Mesodermal cell (in vitro differentiated cells): Measurements from ENCODE around the gene C5.

Experiments used
- H3K27ac ChIP-seq: 2 replicates; pipeline ENCODE4 v1.7.0; 2013; ENCODE audit warnings: mild to moderate bottlenecking, low read depth, low read length, moderate library complexity; ENCODE audit not compliant: severe bottlenecking
- H3K36me3 ChIP-seq: 2 replicates; pipeline ENCODE4 v1.7.1; 2013; ENCODE audit warnings: mild to moderate bottlenecking, low read length, moderate library complexity; ENCODE audit not compliant: control insufficient read depth, insufficient read depth
- H3K4me1 ChIP-seq: one replicate; pipeline ENCODE4 v1.7.1; 2013; ENCODE audit warnings: mild to moderate bottlenecking, low read length; ENCODE audit not compliant: insufficient read depth, control insufficient read depth, poor library complexity, severe bottlenecking
- H3K4me3 ChIP-seq: 2 replicates; pipeline ENCODE4 v1.7.0; 2013; ENCODE audit warnings: low read length, control low read depth, mild to moderate bottlenecking; ENCODE audit not compliant: insufficient read depth, poor library complexity, severe bottlenecking; ENCODE audit errors: extremely low read depth
- H3K9me3 ChIP-seq: 2 replicates; pipeline ENCODE4 v1.7.1; 2013; ENCODE audit warnings: mild to moderate bottlenecking, low read length, moderate library complexity; ENCODE audit not compliant: control insufficient read depth
- WGBS, 2 experiments: methylation state at CpG; one replicate each; pipeline ENCODE4 v1.1.5; 2013; ENCODE audit warnings: missing lambda C conversion rate in 2 of 2; ENCODE audit not compliant: insufficient coverage in 2 of 2; 5-methylcytosine and 5-hydroxymethylcytosine counted together

Gene C5

GRCh38 chr9:121019273-121019672 lies 30.8 kb downstream of the C5 start:
- Histone ChIP-seq H3K27ac (no peak overlapping the region), H3K4me1 (no peaks in the 10 kb centered on the region), H3K9me3 (no peaks in the 10 kb centered on the region), H3K4me3 (no peak overlapping the region), H3K36me3 (no peaks in the 10 kb centered on the region)
- 100% methylated on average over 1 of the region's 5 CpGs for WGBS, 2 experiments

GRCh38 chr9:121013911-121014310 lies 36.2 kb downstream of the C5 start:
- no peaks in the 10 kb centered on the region for H3K4me1 ChIP-seq
- H3K4me3 ChIP-seq: no peak overlapping the region
- no peaks in the 10 kb centered on the region for H3K36me3 ChIP-seq
- H3K27ac ChIP-seq: peak overlapping the region; percentile 77
- H3K9me3 ChIP-seq: no peaks in the 10 kb centered on the region
- WGBS, 2 experiments: 96 to 97% methylated on average over 3 to 5 of the region's 8 CpGs

- H3K4me1 ChIP-seq: no peaks in the 10 kb centered on the region
- no peak overlapping the region for H3K4me3 ChIP-seq
- no peak overlapping the region for H3K27ac ChIP-seq
- WGBS, 2 experiments: 89 to 100% methylated on average over 2 to 3 of the region's 3 CpGs
- H3K36me3 ChIP-seq: no peaks in the 10 kb centered on the region
- no peaks in the 10 kb centered on the region for H3K9me3 ChIP-seq
Observed at GRCh38 chr9:121009650-121010049, 40.4 kb downstream of the C5 start.

GRCh38 chr9:120999317-120999716 lies 50.8 kb downstream of the C5 start:
- H3K4me3 ChIP-seq: no peak overlapping the region
- H3K27ac ChIP-seq: no peak overlapping the region
- no peaks in the 10 kb centered on the region for H3K9me3 ChIP-seq
- H3K36me3 ChIP-seq: no peaks in the 10 kb centered on the region
- no peaks in the 10 kb centered on the region for H3K4me1 ChIP-seq
- 86% methylated on average over 1 of the region's 2 CpGs; no CpG with 5 or more reads in 1 of the 2 experiments for WGBS, 2 experiments

GRCh38 chr9:120998111-120998510 lies 52.0 kb downstream of the C5 start:
- Histone ChIP-seq H3K36me3 (no peaks in the 10 kb centered on the region), H3K4me1 (no peaks in the 10 kb centered on the region), H3K9me3 (no peaks in the 10 kb centered on the region), H3K4me3 (no peak overlapping the region), H3K27ac (no peak overlapping the region)
- WGBS, 2 experiments: 93 to 100% methylated on average over 1 to 2 of the region's 2 CpGs

- H3K27ac ChIP-seq: no peak overlapping the region
- no peak overlapping the region for H3K4me3 ChIP-seq
- H3K4me1 ChIP-seq: no peaks in the 10 kb centered on the region
- 95 to 100% methylated on average over 1 to 4 of the region's 7 CpGs for WGBS, 2 experiments
- no peaks in the 10 kb centered on the region for H3K36me3 ChIP-seq
- H3K9me3 ChIP-seq: no peaks in the 10 kb centered on the region
Observed at GRCh38 chr9:120997502-120997901, 52.6 kb downstream of the C5 start.

- Histone ChIP-seq H3K4me3 (no peak overlapping the region), H3K4me1 (no peaks in the 10 kb centered on the region), H3K36me3 (no peaks in the 10 kb centered on the region), H3K27ac (no peak overlapping the region), H3K9me3 (no peaks in the 10 kb centered on the region)
- 79 to 91% methylated on average over 2 of the region's 3 CpGs for WGBS, 2 experiments
Observed at GRCh38 chr9:120996409-120996808, 53.7 kb downstream of the C5 start.

- 90 to 92% methylated on average over 2 of the region's 4 CpGs for WGBS, 2 experiments
- Histone ChIP-seq H3K27ac (no peak overlapping the region), H3K9me3 (no peaks in the 10 kb centered on the region), H3K4me3 (no peak overlapping the region), H3K36me3 (no peaks in the 10 kb centered on the region), H3K4me1 (no peaks in the 10 kb centered on the region)
Observed at GRCh38 chr9:120989065-120989464, 61.0 kb downstream of the C5 start.

- no peaks in the 10 kb centered on the region for H3K9me3 ChIP-seq
- H3K4me1 ChIP-seq: no peaks in the 10 kb centered on the region
- 29% methylated on average over 2 of the region's 2 CpGs; no CpG with 5 or more reads in 1 of the 2 experiments for WGBS, 2 experiments
- no peaks in the 10 kb centered on the region for H3K36me3 ChIP-seq
- no peak overlapping the region for H3K4me3 ChIP-seq
- H3K27ac ChIP-seq: no peak overlapping the region
Observed at GRCh38 chr9:120985819-120986222, 64.3 kb downstream of the C5 start.

- WGBS, 2 experiments: 93 to 94% methylated on average over 2 of the region's 3 CpGs
- no peaks in the 10 kb centered on the region for H3K4me1 ChIP-seq
- H3K27ac ChIP-seq: no peak overlapping the region
- H3K36me3 ChIP-seq: no peaks in the 10 kb centered on the region
- H3K4me3 ChIP-seq: no peak overlapping the region
- no peaks in the 10 kb centered on the region for H3K9me3 ChIP-seq
Observed at GRCh38 chr9:120983259-120983837, 66.7 kb downstream of the C5 start.

- Histone ChIP-seq H3K4me1 (no peaks in the 10 kb centered on the region), H3K9me3 (no peaks in the 10 kb centered on the region), H3K27ac (no peak overlapping the region), H3K4me3 (no peak overlapping the region), H3K36me3 (no peaks in the 10 kb centered on the region)
- 100% methylated on average over 1 of the region's 3 CpGs; no CpG with 5 or more reads in 1 of the 2 experiments for WGBS, 2 experiments
Observed at GRCh38 chr9:120982836-120983235, 67.2 kb downstream of the C5 start.
